GM18858 (cell line): ENCODE measurements around the gene SMCO4.

Source experiments
- ATAC-seq: cut with Tn5 transposase; IDR thresholded peaks from one replicate; pipeline ENCODE4 v1.9.1; 2021; ENCODE audit not compliant: unreplicated experiment

SMCO4 gene

DNA sequence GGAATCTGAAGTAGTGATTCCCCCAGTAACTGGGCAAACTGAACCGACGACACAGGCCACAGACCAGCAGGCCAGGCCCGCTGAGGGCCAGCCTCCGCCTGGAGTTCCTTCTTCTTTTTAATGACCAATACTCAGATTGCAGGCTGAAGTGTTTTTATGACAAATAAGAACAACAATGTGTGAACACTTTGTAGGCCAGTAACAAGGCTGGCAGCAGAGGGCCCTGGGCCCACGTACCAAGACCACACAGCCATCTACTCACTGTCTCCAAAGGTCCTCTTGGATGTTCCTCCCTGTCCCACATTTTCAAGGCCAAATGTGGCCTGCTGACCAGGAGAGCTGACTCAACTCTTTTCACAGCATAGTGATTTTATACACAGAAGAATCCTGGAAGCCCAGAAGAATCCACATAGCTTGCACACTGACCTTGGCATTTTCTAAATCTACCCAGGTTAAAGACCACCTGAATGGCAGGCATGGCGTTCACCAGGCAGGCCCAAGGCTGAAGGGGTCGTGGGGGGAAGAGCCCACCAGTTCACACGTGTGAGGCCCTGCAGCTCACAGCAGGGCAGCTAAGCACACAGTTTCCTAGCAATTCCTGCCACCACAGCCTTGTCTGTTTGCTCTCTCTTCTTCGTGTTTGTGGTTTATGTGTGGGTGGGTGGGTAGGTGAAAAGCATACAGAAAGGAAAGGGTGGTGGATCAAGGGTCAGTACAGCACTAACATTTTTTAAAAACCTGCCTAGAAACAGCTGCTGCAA is 13.3 kb downstream of the SMCO4 start:
- peak; percentile 31 for ATAC-seq

DNA sequence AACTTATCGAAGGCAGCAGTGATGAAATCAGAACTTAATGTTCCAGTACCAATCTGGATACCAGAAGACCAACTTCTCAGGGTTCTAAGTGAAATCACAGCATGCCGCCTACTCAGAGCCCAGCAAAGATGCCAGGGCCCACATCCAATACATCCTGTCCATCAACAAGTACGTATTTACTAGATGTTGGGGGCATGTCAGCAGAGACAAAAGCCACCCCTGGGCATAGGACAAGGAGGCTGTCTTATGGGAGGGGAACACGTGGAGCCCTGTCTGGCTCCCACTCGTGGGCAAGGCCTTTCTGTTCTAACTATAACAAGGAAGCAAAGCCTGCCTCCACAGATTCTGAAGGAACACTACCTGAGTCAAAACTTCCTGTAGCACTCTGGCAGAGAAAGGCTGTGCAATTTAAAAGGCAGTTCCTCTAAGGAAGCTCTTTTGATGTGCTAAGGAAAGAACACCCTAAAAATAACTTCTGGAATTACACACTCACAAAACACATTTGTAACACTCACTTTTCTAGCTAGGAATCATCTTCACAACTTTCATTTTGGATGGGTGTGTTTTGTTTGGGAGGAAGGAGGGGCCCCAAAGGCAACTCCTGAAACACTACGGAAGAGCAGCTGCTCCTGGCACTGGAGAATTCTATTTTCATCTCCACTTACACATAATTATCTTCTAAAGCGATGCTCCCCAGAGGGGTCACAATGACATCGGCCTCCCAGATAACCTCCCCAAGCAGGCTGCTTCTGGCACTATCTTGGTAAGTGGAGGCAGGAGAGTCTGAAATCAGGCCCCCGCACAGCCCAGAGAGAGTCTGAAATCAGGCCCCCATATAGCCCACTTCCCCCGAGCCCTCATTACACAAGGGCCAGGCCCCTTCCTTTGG is 14.2 kb downstream of the SMCO4 start:
- ATAC-seq = no peak

DNA sequence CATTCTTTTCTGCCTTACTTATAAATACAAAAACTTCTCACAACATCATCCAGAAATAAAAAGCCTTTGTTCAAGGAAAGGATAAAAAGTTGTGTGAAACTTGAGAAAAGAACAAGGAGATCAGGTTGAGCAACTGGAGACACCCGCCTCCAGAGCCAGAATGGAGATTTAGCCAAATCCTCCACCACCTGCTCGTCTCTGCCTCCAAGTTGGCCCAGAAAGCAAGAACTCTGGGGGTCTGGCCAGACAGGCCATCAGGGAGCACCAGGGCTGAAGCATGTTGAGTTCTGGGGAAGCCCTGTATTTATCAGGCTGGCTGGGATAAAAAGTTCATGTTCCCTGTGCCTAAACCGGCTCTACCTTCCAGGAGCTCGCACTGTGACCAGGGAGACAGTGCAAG is 14.9 kb downstream of the SMCO4 start:
- ATAC-seq = no peak

DNA sequence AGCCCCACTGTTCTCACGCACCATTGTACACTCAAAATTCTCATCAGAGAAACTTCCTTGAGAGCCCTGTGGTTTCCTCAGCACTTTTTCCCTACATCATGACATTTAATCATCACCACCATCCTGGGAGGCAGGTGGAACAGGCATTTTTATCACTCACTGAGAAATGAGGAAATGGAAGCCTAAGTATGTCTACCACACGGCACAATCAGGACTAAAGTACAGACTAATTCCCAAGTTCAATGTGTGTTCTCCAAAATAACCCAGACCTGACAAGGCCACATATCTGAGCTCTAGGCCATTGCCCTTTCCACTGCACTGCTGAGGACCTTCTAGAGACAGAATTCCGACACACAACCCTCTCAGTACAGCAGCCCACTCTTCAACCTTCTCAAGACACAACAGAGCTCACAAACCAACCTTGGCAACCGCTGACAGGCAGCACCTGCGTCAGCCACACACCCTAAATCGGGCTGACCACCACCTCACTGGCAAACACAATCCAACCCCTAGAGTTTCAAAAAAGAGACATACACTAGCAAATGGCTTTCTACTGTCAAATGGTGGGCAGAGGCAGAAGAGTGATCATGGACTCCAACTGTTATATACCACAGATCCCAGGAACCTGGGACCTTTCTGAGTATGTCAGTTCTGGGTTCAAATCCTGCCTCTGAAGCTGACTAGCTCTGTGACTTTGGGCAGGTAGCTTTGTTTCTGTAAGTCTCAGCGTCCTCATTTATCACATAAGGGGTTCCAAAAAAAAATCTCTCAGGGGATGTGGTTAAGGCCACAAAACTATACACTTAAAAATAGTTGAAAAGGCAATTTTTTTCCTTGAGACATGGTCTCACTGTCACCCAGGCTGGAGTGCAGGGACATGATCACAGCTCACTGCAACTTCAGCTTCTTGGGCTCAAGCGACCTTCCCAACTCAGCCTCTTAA is 16.3 kb downstream of the SMCO4 start:
- ATAC-seq = no peak

DNA sequence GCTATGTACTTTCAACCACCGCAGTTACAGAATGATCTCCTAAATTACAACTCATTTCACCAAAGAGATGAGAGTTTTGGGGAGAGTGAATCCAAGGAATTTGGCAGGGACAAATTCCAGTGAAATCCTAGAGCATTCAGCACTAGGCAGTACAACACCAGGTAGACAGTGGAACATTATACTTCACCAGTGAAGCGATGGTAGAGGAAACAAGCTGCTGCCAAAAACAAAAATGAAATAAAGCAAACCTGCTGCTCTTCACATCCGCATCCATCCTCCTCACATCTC is 16.9 kb downstream of the SMCO4 start:
- no peak for ATAC-seq

DNA sequence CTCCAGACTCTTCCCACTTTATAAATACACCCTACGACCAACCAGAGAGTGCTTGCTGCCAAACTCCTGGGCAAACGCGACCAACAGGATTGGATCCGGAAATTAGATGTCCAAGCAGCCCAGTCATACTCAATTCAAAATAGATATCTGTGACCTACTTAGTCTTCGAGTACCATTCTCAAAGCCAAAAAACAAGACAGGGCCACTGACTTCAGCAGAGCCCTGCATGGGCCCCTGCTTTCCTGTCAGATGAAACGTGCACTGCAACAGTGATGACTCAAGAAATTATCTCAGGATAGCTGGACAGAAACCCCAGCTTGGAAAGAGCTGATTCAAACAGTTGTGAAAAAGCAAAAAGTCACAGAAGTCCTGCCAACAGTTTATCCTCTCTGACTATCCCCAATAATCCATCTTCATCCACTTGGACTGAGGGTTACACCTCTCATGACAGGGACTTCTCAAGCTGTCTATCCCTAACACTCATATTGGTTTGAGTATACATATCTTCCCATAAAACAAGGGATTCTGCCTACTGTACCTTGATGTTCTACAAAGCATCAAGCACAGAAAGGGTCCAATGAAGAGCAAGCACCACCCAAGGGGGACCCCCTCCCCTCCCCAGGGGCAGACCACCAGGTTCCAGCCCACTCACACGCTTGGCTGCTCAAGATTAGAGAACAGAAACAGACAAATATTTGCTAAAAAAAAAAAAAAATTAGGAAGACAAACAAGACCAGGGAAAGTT is 17.4 kb downstream of the SMCO4 start:
- peak; percentile 26 for ATAC-seq

DNA sequence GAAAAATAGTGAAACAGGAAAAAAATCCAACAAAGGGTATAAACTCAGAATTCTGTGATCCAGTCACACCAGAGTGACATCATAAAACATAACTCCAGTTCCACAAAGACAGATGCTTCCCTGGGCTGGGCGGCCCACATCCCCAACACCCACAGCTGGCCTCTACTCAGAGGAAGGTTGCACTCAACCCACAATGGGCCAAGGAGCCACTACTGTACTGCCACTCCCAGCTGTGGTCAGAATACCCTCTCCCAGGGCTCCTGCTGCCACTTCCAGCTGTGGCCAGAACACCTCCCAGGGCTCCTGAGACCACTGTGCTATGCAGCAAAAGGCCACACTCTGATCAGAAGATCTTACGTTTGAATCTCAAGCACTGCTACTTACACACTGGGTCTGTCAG is 18.3 kb downstream of the SMCO4 start:
- no peak for ATAC-seq

DNA sequence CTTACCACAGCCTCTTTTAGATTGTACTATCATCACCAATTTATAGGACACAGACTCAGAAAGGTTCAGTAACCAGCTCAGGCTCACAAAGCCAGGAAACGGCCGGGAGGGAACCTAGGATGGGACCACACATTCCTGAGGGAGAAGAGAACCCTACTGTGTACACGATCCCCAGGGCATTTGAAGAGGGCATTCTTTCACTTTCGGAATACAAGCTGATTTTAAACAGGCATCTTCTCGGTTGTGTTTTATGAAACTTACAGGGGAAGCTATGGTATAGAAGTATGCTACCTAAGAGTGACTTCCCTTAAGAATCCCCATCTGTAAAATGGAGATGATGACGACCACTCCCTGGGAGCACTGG is 19.0 kb downstream of the SMCO4 start:
- ATAC-seq = peak; percentile 28

DNA sequence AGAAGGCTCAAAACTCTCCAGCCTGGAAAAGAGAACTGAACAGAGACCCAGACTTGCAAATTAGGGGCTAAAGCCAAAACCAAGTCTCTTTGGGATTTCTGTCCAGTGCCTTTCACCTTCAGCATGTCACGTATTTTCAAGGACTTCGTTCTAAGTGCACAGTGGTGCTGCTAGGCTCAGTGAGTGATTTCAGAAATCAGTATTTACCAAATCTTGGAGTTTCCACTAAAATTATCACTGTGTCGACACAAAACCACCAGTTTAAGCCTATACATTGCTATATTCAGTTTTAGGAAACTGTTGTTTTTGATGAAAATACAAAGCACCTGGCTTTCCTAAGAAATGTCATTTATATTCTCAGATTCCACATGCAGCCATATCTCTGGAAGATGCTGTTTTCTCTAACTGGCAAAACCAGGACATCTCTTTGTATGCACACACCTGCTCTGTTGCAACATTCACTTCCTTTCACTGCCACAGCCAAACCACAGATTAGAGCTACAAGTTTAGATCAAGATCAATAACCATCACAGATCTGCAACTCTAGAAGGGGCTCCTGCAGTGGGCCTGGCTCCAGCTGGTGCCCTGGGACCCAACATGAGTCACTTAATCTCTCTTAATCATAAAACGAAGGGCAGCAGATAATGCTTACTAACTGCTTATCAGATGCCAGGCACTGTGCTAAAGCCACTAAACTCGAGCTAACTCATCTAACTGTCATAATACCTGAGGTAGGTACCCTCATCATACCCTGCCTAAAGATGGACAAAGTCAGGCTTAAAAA is 22.3 kb downstream of the SMCO4 start:
- no peak for ATAC-seq

DNA sequence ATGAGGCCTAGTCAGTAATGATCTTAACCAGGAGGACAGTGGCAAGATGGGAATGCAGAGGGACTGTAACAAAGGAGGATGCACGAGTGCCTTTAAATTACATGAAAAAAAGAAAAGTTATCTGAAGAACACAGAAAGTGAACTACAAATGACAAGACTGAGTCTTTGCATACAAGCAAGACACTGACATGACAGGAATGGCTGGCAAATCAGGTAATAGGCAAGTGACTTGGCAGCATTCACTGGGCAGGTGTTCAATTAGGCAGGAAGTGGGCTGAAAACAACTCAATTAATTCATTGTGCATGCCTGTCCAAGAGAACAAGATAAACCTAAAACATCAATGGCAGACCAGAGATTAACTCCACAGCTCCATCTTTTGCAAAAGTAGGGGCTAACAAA is 24.0 kb downstream of the SMCO4 start:
- no peak for ATAC-seq

DNA sequence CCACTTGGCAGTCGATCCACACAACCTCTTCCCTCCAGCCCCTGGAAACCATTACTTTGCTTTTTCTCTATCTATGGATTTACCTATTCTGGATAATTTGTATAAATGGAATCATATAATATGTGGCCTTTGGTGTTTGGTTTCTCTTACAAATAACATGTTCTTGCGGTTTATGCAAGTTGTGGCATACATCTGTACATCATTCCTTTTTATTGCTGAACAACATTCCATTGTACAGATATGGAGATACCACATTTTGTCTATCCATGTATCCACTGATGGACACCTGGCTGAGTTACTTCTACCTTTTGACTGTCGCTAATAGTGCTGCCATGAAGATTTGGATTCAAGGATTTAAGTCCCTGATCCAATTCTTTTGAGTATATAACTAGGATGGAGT is 25.1 kb downstream of the SMCO4 start:
- ATAC-seq = no peak

DNA sequence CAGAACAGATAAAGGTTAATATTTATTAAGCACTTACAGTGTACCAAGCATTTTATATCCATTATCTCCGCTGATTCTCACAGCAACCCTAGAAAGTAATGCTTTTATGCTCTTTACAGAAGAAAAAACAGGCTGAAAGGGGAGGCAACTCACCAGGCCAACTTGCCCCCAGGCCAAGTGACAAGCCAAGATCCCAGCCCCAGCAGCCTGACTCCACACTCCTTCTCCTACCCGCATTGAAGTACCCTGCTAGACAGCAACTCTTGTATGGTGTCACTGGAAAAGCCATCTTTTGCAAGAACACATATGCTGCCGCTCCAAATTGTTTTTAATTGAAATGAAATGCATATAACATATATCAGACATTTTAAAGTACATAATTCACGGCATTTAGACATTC is 25.6 kb downstream of the SMCO4 start:
- no peak for ATAC-seq

DNA sequence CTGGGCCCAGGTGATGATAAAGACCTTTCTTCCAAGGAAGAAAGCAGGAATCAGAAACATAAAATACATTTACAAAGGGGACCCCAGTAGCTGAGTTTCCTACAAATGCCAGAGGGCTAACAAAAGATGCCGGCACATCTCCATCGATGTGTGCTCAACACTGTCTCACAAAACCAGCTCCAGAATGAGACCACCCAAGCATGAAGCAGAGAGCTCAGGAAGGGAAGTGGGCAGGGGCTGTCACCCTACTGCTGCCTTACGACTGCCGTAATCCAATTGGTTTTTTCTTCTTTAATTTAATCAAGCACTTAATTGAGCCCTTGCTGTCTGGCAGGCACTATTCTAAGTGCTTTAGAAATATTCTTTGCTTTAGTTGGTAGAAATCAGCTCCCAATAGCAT is 26.1 kb downstream of the SMCO4 start:
- ATAC-seq = no peak

DNA sequence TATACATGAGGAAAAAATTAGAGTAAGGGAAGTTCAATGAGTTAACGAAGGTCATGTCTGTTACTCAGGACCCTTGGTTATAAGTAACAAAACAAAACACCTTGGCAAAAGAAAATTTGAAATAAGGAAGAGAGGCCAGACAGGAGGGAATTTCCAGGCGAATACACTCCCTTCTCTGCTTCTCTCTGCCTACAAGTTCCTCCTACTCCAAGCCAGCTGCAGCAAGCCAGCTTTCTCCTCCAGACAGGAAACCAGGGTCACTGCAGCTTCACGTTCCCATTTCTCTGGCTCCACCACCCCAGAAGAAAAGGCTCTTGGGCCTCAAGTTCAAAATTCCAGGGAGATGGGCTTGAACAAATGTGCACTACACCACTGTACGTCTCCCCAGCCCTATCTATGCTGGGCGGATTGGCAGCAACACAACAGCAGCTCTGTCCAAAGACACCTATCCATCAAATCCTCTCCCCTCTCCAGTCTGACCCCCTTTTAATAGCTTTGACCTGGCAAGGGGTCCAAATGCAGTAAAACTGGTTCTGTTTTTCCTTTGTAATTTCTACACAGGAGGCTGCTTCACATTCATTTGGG is 27.7 kb downstream of the SMCO4 start:
- no peak for ATAC-seq

DNA sequence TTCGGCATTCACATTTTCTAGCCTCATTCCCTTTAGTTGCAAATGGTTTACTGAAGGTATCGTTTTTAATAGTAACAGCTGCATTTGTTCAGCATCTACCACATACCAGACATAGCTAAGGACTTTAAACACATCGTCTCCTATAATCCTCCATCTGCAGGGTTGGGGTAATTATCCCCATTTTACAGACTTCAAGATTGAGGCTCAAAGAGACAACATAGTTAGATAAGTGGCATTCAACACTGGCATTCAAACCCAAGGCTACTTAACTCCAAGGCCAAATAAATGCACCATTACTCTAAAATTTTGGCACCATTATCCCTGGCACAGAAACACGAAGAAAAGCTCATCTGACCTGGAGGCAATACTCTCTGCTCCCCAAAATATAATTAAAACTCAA is 28.5 kb downstream of the SMCO4 start:
- no peak for ATAC-seq

DNA sequence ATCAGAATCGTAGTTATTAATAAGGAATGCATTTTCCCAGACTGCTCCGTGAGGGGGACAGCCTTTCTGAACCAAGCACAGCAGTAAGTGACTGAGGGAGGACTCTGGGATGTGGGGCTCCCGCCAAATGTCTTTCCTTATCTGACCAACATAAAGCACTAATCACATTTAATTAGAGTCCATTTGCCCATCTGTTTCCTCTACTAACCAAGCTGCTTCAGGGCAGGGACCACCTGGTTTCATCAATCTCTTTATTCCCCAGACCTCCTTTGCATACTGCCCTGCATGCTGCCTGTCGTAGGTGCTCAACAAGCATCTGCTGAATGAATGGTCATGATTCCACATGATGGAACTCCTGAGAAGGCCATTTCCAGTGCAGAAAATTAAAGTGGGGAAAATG is 29.4 kb downstream of the SMCO4 start:
- ATAC-seq = no peak

DNA sequence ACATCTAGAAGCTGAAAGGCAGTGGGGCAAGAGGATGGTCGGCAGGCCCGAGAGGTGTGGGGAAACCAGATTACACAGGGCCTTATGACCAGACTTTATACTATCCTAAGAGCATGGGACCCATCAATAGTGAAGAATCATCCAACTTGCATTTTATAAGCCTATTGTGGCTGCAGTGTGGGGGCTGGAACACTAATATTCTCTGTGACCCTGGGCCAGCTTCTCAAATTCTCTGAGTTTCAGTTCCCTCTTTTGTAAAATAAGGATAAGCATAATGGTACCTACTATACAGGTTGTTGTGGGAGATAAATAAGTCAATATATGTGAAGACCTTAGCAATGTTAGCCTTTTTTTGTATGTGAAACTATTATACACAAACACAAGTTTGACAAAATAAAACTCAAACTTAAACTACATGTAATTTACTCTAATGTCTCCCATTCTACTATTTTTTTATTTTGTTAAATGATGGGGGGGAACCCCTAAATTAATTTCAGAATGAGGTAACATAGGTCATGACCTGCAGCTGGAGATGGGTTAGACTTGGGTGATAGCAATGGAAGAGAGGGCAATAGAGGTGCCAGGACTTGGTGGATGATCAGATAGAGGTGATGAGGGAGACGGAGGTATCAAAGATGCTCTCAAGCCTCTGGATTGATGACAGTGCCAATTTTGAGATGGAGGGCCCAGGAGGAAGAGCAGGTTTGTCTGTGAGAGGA is 30.1 kb downstream of the SMCO4 start:
- ATAC-seq = peak; percentile 84

DNA sequence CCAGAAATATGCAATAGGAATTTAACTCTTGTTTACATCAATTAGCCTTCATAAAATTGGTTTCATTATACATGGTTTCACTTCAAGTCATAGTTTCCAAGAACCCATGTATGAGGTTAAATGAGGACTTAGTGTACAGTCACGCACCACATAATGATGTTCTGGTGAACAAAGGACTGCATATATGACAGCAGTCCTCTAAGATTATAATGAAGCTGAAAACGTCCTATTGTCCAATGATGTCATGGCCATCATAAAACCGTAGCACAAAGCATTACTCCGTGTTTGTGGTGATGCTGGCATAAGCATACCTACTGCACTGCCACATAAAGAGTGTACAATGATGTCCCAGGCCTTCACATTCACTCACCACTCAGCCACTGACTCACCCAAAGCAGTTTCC is 31.1 kb downstream of the SMCO4 start:
- ATAC-seq = peak; percentile 87
